ENCODE results near the gene MED20. TPM values are rescaled to one million over a fixed set of nuclear protein-coding genes. Genes with fewer than 3 reads are reported as not detected.

Gene MED20
- total and polyA plus RNA-seq, 11 donors, result 9.3 to 25.5 (median 16.9) TPM

DNA sequence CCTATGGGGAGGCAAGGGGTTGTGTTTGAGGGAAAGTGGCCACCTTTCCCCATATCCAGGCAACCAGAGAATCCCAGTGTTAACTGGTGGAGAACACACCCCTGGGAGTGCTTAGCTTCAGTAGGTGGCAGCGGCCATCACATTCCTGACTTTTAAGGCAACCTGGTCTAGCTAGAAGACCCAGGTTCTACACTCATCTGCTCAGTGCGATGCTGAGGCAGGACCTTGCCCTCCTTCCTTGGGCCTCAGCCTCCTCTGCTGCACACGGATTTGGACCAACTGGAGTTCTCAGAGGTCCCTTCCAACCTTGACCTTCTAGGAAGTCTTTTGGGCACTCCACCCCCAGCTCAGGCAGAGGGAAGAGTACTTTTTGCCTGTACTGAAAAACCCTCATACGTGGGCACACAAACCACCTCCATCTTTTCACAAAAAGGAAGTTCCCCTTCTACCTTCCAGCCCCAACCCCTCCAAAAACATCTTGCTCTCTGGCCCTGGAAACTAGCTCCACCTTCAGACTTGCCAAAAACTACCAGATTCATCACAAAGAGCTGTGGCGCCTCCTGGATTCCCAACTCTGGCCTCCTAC lies 17.7 kb upstream of the MED20 start:
- Histone ChIP-seq H3K9me3 (no peaks in the 10 kb centered on the region), H3K27ac (peak overlapping the region; percentile 54 to 95 (median 86)), H3K4me3 (peak overlapping the region in 6 of 12 donors; percentile 79 to 99 (median 92)), H3K27me3 (no peaks in the 10 kb centered on the region), H3K36me3 (peaks cover 0 to 50% (median 29%) of the 10 kb centered on the region in 9 donors), H3K4me1 (peaks cover 7 to 82% (median 52%) of the 10 kb centered on the region in 12 donors)
- intact Hi-C loops (cut with DNase I), result loop anchor here in 7 of 10 donors (5.0 to 10.0 kb wide), 4 partner anchors 91 to 151 kb away; partner anchors contain the start of gene TOMM6 (in 5 of the 7)
- no peak for DNase-seq
- TF ChIP-seq POLR2A (IDR thresholded peaks at IDR 0.05), result no peak
- WGBS, 4 donors, result 58 to 73% (median 66%) methylated on average over 4 to 5 of the region's 5 CpGs
- no peak for ATAC-seq

DNA sequence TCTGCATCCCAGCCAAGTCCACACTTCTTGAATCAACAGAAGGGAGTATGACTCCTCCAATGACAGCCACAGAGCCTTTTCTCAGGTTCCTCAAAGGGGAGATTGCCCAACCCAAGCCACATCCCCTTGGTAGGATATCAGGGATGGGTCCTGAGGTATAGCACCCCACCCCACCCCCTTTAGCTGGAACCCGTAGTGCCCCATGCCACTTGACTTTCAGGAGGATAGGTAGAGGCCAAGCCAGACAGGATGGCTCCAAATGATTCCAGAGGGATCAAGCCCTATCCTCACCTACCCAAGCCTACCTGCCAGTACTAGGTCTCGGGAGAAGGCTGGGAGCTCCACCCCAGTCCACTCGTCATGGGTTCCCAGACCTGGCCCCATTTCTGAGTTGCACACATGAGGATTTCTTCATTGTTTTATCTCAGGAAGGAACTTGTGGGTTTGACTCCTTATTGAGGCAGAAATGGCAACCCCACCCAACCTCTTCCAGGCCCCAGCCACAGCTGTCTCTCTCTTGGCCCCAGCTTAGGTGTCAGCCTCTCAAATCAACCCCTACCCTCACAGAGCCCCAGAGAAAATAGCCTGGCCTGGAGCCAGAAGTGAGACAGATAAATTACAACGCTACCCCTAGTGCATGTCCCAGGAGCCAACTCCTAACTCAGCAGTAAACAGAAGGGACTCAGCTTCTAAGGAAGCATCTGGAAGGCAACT lies 17.1 kb upstream of the MED20 start:
- DNase-seq, result peak; percentile 43 to 72 (median 58)
- H3K27ac ChIP-seq, result peak overlapping the region; percentile 54 to 95 (median 86)
- peak overlapping the region in 1 of 12 donors; percentile 93 for H3K4me3 ChIP-seq
- H3K9me3 ChIP-seq, result no peaks in the 10 kb centered on the region
- TF ChIP-seq, protein P1, sequence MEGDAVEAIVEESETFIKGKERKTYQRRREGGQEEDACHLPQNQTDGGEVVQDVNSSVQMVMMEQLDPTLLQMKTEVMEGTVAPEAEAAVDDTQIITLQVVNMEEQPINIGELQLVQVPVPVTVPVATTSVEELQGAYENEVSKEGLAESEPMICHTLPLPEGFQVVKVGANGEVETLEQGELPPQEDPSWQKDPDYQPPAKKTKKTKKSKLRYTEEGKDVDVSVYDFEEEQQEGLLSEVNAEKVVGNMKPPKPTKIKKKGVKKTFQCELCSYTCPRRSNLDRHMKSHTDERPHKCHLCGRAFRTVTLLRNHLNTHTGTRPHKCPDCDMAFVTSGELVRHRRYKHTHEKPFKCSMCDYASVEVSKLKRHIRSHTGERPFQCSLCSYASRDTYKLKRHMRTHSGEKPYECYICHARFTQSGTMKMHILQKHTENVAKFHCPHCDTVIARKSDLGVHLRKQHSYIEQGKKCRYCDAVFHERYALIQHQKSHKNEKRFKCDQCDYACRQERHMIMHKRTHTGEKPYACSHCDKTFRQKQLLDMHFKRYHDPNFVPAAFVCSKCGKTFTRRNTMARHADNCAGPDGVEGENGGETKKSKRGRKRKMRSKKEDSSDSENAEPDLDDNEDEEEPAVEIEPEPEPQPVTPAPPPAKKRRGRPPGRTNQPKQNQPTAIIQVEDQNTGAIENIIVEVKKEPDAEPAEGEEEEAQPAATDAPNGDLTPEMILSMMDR (IDR thresholded peaks at IDR 0.05), result no peak
- no peak for TF ChIP-seq POLR2A (IDR thresholded peaks at IDR 0.05)
- 40 to 42% (median 42%) methylated on average over 4 of the region's 4 CpGs for WGBS, 4 donors
- ATAC-seq, result peak in 1 of 4 donors; percentile 4
- H3K36me3 ChIP-seq, result peaks cover 0 to 57% (median 36%) of the 10 kb centered on the region in 9 donors
- peaks cover 7 to 75% (median 52%) of the 10 kb centered on the region in 12 donors for H3K4me1 ChIP-seq
- no peaks in the 10 kb centered on the region for H3K27me3 ChIP-seq
- intact Hi-C loops (cut with DNase I), result loop anchor here in 7 of 10 donors (5.0 to 10.0 kb wide), 4 partner anchors 91 to 151 kb away; partner anchors contain the start of gene TOMM6 (in 5 of the 7)

DNA sequence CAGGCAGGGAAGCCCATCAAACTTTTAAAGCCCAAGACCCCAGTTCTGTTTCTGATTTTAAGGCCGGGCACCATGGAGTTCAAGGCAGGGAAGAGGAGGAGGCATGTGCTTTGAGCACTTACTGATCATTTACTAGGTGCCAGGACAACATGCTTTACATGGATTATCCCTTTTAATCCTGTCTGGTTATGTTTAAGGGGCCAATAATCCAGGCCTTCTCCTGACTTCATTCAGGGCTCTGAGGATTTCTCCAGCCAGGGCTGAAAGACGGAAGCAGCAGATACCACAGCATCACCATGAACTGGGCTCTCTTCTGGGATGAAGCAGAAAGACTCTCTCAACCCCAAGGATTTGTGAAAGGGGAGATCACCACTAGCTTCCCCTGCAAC lies 16.5 kb upstream of the MED20 start:
- no peak for TF ChIP-seq POLR2A (IDR thresholded peaks at IDR 0.05)
- 48 to 85% (median 66%) methylated on average over 2 of the region's 2 CpGs for WGBS, 4 donors
- Histone ChIP-seq H3K27ac (peak overlapping the region in 11 of 12 donors; percentile 82 to 95 (median 87)), H3K4me3 (peak overlapping the region in 1 of 12 donors; percentile 93), H3K27me3 (no peaks in the 10 kb centered on the region), H3K4me1 (peaks cover 7 to 71% (median 51%) of the 10 kb centered on the region in 12 donors), H3K9me3 (no peaks in the 10 kb centered on the region), H3K36me3 (peaks cover 0 to 62% (median 41%) of the 10 kb centered on the region in 9 donors)
- ATAC-seq, result no peak
- intact Hi-C loops (cut with DNase I), result loop anchor here in 7 of 10 donors (5.0 to 10.0 kb wide), 4 partner anchors 90 to 150 kb away; partner anchors contain the start of gene TOMM6 (in 5 of the 7)
- no peak for DNase-seq

DNA sequence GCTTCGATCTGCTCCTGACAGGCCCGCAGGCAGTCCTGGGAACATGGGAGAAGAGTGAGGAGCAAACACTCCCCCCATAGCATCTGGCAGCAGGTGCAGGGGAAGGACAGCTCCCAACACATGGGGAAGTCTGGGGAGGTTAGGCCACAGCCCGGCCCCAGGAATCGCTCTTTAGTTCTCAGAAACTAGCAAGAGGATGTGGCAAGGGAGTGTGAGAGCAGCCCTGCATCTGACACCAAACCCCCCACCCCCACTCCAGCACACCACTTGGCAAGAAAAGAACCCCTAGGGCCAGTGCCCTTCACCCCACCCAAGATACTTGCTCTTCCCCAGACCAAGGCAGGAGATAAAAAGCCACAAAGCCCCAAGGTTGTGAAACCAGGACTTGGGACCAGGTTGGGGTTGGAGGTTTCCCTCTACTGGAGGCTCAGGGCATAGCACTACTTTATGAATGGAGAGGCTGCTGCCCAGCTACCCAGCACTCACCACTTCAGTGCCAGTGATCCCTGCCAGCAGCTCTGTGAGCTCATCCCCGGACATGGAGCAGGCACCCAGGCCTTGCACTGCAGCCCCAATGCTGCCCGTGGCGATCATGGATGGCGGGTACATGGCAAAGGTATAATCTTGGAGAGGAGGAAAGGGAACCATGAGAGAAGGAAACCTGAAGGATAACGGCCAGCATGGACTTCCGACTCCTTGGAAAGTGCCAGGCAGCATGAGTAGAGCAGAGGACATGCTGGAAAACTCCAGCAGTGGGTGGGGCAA lies 15.3 kb upstream of the MED20 start:
- peaks cover 0 to 75% (median 53%) of the 10 kb centered on the region in 9 donors for H3K36me3 ChIP-seq
- peak; percentile 71 to 87 (median 76) for DNase-seq
- TF ChIP-seq, protein P1 (IDR thresholded peaks at IDR 0.05), result peak; percentile 67 to 86 (median 76)
- TF ChIP-seq POLR2A (IDR thresholded peaks at IDR 0.05), result no peak
- no peaks in the 10 kb centered on the region for H3K9me3 ChIP-seq
- intact Hi-C loops (cut with DNase I), result loop anchor here in 7 of 10 donors (5.0 to 10.0 kb wide), 4 partner anchors 89 to 149 kb away; partner anchors contain the start of gene TOMM6 (in 5 of the 7)
- H3K4me1 ChIP-seq, result peaks cover 7 to 65% (median 48%) of the 10 kb centered on the region in 12 donors
- peak; percentile 62 to 82 (median 72) for ATAC-seq
- 27 to 50% (median 44%) methylated on average over 6 to 10 of the region's 10 CpGs for WGBS, 4 donors
- H3K27me3 ChIP-seq, result no peaks in the 10 kb centered on the region
- peak overlapping the region in 2 of 12 donors; percentile 9 to 93 for H3K4me3 ChIP-seq
- H3K27ac ChIP-seq, result peak overlapping the region in 9 of 12 donors; percentile 46 to 95 (median 87)

All from heart left ventricle (tissue), 16 donors.